DMS79 (cell line): ENCODE results near the gene NKX1-2.
A peak's percentile ranks its signal among the peaks of the same experiment; 100 is the strongest.
"Not testable (repeated sequence)": the region's sequence is repeated elsewhere in the genome, so short reads cannot be mapped to it uniquely, and the experiment has no call there.

Experiments used
- DNase-seq: peaks from one replicate; lab custom pipeline; 2025; lab: John Stamatoyannopoulos, UW

NKX1-2 gene

GRCh38 chr10:124449170-124450011 lies 444 bp downstream of the NKX1-2 start:
- DNase-seq: no peak

DNA sequence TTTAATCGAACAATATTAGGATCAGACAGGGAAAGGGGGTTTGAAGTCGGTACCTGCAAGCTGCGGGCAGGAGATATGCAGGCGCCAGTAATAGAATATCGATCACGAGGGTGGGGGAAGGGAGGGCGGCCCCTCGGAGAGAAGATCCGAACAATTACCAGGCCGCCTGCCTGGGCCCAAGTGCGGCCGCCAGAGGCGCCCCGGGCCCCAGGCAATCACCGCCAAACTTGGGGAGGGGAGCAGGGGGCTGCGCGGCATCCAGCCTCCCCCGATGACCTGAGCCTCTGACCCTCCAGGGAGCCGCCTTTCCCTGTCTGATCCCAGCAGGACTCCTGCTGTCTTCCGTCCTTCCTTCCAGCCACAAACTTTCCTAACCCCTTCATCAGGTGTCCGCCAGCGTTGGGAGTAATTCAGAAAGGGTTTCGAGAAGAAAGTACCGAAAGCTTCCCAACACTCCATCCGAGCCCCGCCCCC lies 1.1 kb downstream of the NKX1-2 start:
- DNase-seq: no peak

- DNase-seq: no peak
Measured at GRCh38 chr10:124447751-124448466, 1.9 kb downstream of the NKX1-2 start.

DNA sequence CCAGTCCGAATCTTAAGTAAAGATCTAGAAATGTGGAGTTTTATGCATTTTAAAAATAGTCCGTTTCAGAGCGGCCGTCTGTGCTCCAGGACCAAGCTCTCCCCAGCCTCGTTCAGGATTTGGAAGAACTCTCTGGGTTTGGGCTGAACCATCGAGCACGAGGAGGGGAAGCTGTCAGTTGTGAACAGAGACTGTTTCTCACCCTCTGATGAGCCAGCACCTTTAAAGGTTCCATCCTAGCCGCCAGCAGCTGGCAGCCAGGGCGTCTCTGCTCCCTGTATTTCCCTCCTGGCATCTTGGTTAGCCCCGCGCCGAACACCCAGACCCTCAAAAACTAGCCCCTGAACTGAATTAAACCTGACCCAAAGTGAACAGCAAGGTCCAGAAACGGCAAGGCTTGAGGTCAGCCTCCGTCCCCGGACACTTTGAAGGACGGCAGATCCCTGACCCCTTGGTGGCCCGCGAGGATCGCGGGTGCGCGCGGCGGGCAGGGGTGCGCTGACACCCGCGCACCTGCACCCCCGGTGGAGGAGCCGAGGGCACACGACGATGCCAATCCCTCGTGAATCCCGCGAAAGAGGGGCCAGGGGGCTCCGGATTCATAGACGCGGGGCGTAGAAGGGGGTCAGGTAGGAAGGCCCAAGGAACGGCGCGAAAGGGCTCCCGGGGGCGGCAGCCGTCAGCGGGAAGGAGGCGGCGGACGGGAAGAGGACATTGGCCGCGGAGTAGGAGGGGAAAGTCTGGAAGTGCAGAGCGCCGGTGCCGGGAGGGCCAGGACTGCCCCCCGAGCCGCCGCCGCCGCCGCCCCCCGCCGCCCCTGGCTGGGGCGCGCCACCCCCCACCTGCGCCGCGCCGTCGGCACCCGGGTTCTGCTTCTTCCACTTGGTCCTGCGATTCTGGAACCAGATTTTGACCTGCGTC lies 2.7 kb downstream of the NKX1-2 start:
- DNase-seq: no peak

DNA sequence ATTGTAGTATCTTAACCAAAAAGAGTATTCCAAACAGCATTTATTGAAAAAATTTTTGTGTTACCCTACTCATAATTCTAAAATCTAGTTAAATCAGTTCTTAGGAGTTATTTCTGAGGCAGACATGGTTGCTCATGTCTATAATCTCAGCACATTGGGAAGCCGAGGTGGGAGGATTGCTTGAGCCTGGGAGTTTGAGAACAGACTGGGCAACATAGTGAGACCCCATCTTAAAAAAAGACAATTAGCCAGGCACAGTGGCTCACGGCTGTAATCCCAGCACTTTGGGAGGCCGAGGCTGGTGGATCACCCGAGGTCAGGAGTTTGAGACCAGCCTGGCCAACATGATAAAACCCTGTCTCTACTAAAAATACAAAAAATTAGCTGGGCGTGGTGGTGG lies 8.1 kb downstream of the NKX1-2 start:
- not testable (repeated sequence) for DNase-seq

- DNase-seq: no peak
Measured at GRCh38 chr10:124436191-124436638, 13.6 kb downstream of the NKX1-2 start.

DNA sequence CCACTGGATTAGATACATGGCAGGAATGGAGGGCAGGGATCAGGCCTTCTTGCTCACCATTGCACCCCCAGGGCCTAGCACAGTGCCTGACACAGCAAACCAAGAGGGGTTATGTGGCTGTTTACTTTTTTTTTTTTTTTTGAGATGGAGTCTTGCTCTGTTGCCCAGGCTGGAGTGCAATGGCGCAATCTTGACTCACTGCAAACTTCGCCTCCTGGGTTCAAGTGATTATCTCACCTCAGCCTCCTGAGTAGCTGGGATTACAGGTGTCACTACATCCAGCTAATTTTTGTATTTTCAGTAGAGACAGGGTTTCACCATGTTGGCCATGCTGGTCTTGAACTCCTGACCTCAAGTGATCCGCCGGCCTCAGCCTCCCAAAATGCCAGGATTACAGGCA lies 14.2 kb downstream of the NKX1-2 start:
- not testable (repeated sequence) for DNase-seq

- DNase-seq: no peak
Measured at GRCh38 chr10:124433461-124433860, 16.4 kb downstream of the NKX1-2 start.

- no peak for DNase-seq
Measured at GRCh38 chr10:124430077-124430476, 19.8 kb downstream of the NKX1-2 start.

DNA sequence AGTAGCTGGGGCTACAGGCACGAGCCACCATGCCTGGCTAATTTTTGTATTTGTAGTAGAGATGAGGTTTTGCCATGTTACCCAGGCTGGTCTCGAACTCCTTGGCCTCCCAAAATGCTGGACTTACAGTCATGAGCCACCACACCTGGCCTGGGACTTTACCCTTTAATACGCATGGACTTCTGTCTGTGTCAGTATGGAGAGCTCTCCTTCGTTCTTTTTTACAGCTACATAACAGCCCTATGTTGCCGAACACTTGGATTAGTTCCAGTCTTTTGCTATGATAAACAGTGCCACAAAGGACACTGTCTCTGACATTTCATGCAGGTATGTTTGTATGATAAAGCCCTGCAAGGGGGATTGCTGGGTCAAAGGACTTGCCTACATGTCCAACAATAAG lies 20.3 kb downstream of the NKX1-2 start:
- DNase-seq: no peak

DNA sequence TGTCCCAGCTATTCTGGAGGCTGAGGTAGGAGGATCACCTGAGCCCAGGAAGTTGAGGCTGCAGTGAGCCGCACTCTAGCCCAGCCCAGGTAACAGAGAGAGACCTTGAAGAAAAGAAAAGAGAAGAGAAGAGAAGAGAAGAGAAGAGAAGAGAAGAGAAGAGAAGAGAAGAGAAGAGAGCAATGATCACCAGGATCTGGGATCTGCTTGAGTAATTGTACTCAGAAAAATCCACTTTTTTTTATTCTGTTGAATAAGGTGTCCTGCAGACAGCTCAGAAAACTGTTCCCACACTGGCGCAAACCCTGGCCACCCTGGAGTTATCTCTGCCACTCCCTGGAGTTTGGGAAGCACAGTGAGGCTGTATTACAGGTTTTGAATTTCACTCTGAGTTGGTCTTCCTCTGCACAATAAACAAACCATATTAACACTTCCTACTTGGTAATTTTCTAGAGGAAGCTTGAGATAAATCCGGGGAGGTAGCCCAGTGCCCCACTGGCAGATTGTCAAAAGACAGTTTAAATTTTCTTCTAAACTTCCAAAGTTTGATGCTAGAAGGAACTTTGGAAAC lies 21.5 kb downstream of the NKX1-2 start:
- no peak for DNase-seq

GRCh38 chr10:124425227-124425962 lies 24.4 kb downstream of the NKX1-2 start:
- no peak for DNase-seq

GRCh38 chr10:124423813-124424212 lies 26.0 kb downstream of the NKX1-2 start:
- DNase-seq: no peak

- no peak for DNase-seq
Measured at GRCh38 chr10:124422742-124423141, 27.1 kb downstream of the NKX1-2 start.

- no peak for DNase-seq
Measured at GRCh38 chr10:124420254-124420653, 29.6 kb downstream of the NKX1-2 start.

DNA sequence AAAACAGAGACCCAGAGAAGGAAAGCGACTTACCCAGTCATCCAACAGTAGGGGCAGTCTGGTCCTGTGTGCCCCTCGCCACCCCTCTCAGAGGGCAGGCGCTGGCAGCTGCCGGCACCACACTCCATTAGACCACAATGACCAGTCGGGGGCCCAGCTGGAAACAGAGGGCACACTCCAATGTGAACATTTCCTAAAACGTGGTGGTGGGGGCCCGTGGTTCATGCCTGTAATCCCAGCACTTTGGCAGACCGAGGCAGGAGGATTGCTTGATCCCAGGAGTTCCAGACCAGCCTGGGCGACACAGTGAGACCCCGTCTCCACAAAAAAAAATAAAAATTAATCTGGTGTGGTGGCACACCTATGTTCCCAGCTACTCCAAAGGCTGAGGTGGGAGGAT lies 30.2 kb downstream of the NKX1-2 start:
- DNase-seq: no peak

DNA sequence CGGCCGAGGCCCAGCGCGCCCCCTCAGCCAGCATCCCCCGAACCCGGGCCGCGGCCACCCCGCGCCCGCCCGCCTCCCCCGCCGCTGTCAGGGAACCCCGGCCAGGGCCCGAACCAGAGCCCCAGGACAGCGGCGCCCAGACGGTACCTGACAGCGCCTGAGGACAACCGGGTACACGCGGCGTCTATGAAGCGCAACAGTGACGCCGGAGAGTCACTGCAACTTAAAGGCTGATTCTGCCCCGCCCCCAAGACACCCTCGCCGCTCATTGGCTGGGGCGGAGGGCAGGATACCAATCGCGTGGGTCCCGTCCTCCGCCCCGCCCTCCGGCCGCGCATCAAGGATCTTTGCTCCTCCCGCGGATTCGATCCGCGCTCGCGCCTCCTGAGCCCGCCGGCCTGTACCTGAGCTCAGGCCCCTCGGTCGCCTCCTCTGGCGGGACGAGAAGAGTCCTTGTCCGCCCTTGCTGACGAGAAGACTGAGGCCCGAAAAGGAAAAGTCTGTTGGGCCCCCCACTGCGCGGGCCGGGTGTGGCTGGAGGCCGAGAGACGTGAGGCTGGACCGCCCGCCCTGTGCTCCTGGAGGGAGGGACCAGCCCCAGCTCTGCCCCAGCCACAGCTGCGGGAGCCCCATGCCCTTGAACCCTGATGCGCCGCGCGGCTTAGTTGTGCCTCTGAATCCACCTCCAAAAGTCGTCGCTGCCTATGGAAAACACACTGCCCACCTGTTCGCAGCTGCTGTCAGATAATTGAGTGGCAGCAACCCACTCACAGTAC lies 30.9 kb downstream of the NKX1-2 start, which contains the start of gene OAT:
OAT (minus strand) TSS at position 198 of the 776 bp plus-strand sequence. CDS start 6,752 bp downstream, outside the sequence.
- peak; percentile 69 for DNase-seq

DNA sequence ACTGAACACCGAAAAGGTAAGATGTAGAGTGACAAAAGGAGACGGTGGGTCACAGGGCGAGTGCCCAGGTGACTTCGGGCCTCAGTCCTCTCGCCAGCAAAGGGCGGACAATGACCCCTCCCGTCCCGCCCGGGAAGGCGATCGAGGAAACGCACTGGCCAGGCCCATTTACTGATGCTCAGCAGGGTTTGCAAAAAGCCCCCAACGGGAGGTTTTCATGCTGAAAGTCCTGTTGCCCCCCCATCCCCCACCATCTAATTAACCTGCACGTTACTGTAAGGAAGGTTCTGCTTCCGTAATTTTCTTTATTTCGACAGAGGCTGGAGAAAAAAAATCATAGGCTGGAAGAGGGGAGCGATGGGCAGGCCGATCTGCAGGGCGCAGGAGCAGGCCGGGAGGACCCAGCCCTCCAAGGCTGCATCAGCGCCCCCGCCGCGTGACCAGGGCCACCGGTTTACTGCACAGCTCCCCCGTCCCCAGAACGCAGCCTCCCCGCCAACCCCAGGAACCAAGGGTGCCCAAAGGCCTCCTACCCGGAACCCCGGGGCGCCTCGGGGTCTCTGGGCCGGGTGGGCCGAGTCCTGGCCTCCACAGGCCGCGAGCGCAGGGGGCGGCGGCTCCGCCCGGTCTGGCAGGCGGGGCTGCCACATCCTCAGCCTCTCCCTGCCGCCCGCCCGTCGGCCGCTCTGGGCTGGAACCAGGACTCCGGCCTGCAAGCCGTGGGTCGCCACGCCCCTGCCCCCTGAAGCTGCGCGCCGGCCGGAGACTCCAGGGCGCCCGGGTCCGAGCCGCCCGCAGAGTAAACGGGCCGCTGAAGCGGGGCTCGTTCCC lies 31.7 kb downstream of the NKX1-2 start:
- no peak for DNase-seq

DNA sequence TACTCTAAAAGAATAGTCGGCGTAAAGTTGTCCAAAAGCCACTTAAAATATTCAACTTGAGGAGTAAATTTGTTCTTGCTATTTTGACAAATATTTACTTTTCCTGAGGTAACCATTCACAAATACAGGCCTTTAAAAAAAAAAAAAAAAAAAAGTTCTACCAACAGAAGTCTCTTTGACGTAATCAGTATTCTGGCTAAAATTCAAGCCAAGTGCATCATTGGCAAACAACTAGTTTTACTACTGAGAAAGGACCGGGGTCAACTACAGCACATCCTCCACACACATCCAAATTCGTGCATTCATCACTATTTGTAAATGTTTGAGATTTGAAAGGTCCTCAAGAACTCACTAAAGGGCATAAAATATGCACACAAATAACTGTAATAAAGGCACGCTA lies 33.1 kb downstream of the NKX1-2 start:
- DNase-seq: no peak
